HL-60 (cell line): ENCODE data around the gene HEY2.

Experiments
- DNase-seq, 2 experiments: peaks; one replicate each; pipeline ENCODE4 v3.0.0-alpha.2; 2010 to 2020; ENCODE audit warnings: low read depth in 1 of 2, low spot score in 1 of 2
- H3K27ac ChIP-seq: fragments of 250-450 bp; sonication (Bioruptor Pico); replicated peaks from 2 replicates; pipeline ENCODE4 v1.5.1; 2020; ENCODE audit warnings: mild to moderate bottlenecking, moderate library complexity
- H3K27me3 ChIP-seq: fragments of 250-450 bp; sonication (Bioruptor Pico); 2 replicates; pipeline ENCODE4 v1.5.1; 2021; ENCODE audit warnings: mild to moderate bottlenecking, moderate library complexity; ENCODE audit not compliant: insufficient read depth, poor library complexity, severe bottlenecking
- H3K4me3 ChIP-seq: replicated peaks from 2 replicates; pipeline ENCODE4 v1.5.1; 2011; ENCODE audit warnings: mild to moderate bottlenecking, control low read depth, low read length; ENCODE audit not compliant: insufficient read depth
- GABPA ChIP-seq: IDR thresholded peaks from 2 replicates; pipeline ENCODE4 v1.6.1; 2012; ENCODE audit warnings: low read depth
- POLR2AphosphoS5 ChIP-seq: IDR thresholded peaks from 2 replicates; pipeline ENCODE4 v1.6.1; 2012; ENCODE audit warnings: low read depth
- REST ChIP-seq: IDR thresholded peaks from 2 replicates; pipeline ENCODE4 v1.6.1; 2012; ENCODE audit warnings: low read depth; ENCODE audit not compliant: insufficient replicate concordance
- SPI1 ChIP-seq: IDR thresholded peaks from 2 replicates; pipeline ENCODE4 v1.6.1; 2012; ENCODE audit warnings: low read depth, mild to moderate bottlenecking, borderline replicate concordance
- TF ChIP-seq, protein P1 (sequence below): IDR thresholded peaks from one replicate; pipeline ENCODE4 v1.5.1; 2011; ENCODE audit warnings: low read length, control low read depth, inconsistent platforms; ENCODE audit not compliant: insufficient read depth

HEY2 gene

DNA sequence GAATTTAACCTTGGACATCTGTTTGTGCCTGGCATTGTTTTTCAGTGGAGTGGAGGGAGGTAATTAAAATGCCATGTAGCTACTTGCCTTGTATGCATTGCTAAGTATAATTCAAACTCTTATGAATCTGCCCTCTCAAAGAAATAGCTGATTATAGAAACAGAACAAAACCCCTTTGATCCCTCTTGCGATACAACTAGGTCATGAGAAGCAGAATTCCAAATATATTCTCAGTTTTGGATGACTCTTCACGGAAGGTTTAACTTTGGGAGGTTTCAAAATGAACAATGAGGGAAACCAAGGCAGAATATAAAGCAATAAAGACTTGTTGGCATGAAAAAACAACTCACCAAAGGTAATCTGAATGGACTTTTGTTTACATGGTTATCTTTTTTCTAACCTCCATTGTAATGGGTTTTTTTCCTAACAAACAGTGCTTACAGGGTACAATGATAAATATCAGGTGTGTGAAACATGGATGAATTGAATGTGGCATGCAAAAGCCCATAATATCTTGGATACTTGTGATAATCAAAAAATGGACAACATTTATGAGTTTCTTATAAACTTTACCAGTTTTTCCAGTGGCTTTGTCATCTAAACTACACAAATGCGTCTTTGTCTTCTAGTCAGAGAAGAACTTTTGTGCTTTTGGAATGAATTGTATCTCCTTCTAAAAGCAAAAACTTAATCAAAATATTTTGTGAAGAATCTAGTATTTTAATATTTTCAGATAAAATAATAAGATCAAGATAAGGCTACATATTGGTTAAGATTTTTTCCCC, 15.7 kb upstream of the HEY2 start:
- TF ChIP-seq, protein P1, sequence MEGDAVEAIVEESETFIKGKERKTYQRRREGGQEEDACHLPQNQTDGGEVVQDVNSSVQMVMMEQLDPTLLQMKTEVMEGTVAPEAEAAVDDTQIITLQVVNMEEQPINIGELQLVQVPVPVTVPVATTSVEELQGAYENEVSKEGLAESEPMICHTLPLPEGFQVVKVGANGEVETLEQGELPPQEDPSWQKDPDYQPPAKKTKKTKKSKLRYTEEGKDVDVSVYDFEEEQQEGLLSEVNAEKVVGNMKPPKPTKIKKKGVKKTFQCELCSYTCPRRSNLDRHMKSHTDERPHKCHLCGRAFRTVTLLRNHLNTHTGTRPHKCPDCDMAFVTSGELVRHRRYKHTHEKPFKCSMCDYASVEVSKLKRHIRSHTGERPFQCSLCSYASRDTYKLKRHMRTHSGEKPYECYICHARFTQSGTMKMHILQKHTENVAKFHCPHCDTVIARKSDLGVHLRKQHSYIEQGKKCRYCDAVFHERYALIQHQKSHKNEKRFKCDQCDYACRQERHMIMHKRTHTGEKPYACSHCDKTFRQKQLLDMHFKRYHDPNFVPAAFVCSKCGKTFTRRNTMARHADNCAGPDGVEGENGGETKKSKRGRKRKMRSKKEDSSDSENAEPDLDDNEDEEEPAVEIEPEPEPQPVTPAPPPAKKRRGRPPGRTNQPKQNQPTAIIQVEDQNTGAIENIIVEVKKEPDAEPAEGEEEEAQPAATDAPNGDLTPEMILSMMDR = no peak
- TF ChIP-seq GABPA (no peak), SPI1 (no peak), POLR2AphosphoS5 (no peak), REST (no peak)
- Histone ChIP-seq H3K4me3 (no peak overlapping the region), H3K27ac (no peak overlapping the region), H3K27me3 (peaks cover 10% of the 10 kb centered on the region)
- no peak for DNase-seq

DNA sequence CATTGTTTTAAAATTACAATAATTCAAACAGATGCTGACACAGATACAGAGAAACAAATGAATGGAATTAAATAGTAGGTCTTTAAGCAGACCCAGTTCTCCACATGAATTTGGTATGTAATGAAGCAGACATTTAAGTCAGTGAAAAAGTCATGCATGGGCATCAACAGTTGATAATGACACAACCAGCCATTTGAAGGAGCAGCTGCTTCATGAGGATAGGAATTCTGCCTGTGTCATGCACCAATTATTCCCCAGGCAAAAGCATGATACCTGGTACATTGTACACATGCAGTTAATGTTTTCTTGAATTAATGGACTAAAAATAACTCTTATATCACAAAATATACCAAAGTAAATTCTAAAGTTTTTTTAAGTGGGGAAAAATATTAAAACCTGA, 11.2 kb upstream of the HEY2 start:
- Histone ChIP-seq H3K4me3 (no peak overlapping the region), H3K27me3 (peaks cover 10% of the 10 kb centered on the region), H3K27ac (no peak overlapping the region)
- DNase-seq = no peak
- TF ChIP-seq, protein P1 = no peak
- TF ChIP-seq REST = no peak
- no peak for TF ChIP-seq SPI1
- TF ChIP-seq POLR2AphosphoS5 = no peak
- no peak for TF ChIP-seq GABPA

DNA sequence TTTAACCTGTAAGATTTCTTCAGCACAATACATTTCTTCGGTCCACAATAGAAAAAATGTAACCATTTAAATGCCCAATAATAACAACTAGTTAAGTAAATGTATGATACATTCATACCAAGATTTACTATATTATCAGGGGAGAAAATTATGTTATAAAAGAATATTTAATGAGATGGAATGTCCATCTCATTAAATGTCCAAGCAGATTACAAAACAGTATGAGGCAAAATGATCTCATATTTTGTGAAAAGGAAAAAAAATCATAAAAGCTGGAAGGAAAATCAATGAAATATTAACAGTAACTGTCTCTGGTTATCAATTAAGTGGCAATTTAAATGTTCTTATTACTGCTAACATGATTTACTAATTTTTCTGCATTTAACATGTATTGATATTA, 10.1 kb upstream of the HEY2 start:
- TF ChIP-seq, protein P1 = no peak
- no peak for TF ChIP-seq REST
- TF ChIP-seq POLR2AphosphoS5 = no peak
- TF ChIP-seq SPI1 = no peak
- TF ChIP-seq GABPA = no peak
- peaks cover 13% of the 10 kb centered on the region for H3K27me3 ChIP-seq
- no peak overlapping the region for H3K27ac ChIP-seq
- no peak overlapping the region for H3K4me3 ChIP-seq
- no peak for DNase-seq
